A549 (cell line): ENCODE measurements around the gene KCNQ5.

ENCODE experiments used
- BHLHE40 ChIP-seq: IDR thresholded peaks from 2 replicates; pipeline ENCODE4 v1.6.1; 2012; ENCODE audit warnings: low read depth, low read length, inconsistent platforms
- JUNB ChIP-seq: fragments of >200 bp; sonication (Bioruptor Twin); formaldehyde crosslinking; IDR thresholded peaks from 2 replicates; pipeline ENCODE4 v1.6.1; 2016
- MAX ChIP-seq: IDR thresholded peaks from 2 replicates; pipeline ENCODE4 v1.6.1; 2012
- RARB ChIP-seq: fragments of 250-450 bp; sonication (Bioruptor Pico); IDR thresholded peaks from 2 replicates; pipeline ENCODE4 v1.8.0; 2021; ENCODE audit warnings: mild to moderate bottlenecking, moderate library complexity

- TF ChIP-seq MAX: no peak
- TF ChIP-seq JUNB: no peak
- no peak for TF ChIP-seq RARB (CRISPR knock-in tag)
- TF ChIP-seq BHLHE40: no peak
Observed at GRCh38 chr6:73042892-73043291, 421.0 kb downstream of the KCNQ5 start.
